ENCODE measurements around the gene ATP1A1.

DNA sequence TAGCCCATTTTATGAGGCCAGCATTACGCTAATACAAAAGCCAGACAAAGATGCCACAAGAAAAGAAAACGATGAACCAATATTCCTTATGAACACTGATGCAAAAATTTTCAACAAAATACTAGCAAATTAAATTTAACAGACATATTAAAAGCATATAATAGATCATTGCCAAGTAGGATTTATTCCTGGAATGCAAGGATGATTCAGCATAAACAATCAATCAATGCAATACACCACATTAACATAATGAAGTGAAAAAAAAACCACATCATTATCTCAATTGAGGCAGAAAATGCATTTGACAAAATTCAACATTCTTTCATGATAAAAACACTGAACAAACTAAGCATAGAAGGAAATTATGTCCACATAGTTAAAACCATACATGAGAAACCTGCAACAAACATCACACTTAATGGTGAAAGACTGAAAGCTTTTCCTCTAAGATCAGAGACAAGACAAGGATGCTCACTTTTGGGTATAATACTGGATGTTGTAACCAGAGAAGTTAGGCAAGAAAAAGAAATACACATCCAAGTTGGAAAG, 22.9 kb upstream of the ATP1A1 start:
- TF ChIP-seq POLR2A (IDR thresholded peaks at IDR 0.05; ENCODE audit: low read depth, low read length) (no peak), POLR2AphosphoS5 (IDR thresholded peaks at IDR 0.05; ENCODE audit: low read depth, low read length) (no peak)
